Psoas muscle (tissue), 8 donors: ENCODE data around the gene TEDC2. TPM values are rescaled to one million over a fixed set of nuclear protein-coding genes. Genes with fewer than 3 reads are reported as not detected.
"Not testable (repeated sequence)": the region's sequence is repeated elsewhere in the genome, so short reads cannot be mapped to it uniquely, and the experiment has no call there.

Source experiments
- ATAC-seq, 4 donors: fragments of 200-7000 bp; cut with Tn5 transposase; one replicate each; pipeline ENCODE4 v1.9.1; 2020; ENCODE audit warnings: moderate library complexity in 3 of 4, mild to moderate bottlenecking in 2 of 4
- DNase-seq, 2 donors: peaks; one replicate each; pipeline ENCODE4 v3.0.0-alpha.2; 2020
- H3K27ac ChIP-seq: fragments of 200-600 bp; one replicate; pipeline ENCODE4 v1.8.0; 2022
- H3K27me3 ChIP-seq, 3 donors: fragments of 200-600 bp in 1 of 3; one replicate each; pipeline versions ENCODE4 v1.6.1 to v1.8.0; 2013 to 2022; ENCODE audit warnings: low read length in 2 of 3, mild to moderate bottlenecking in 2 of 3, moderate library complexity in 1 of 3; ENCODE audit not compliant: insufficient read depth in 3 of 3
- H3K36me3 ChIP-seq, 2 donors: fragments of 200-600 bp in 1 of 2; one replicate each; pipeline versions ENCODE4 v1.6.1 to v1.8.0; 2013 to 2022; ENCODE audit warnings: low read depth in 1 of 2, mild to moderate bottlenecking in 1 of 2, moderate library complexity in 1 of 2; ENCODE audit not compliant: insufficient read depth in 1 of 2
- H3K4me1 ChIP-seq: fragments of 200-600 bp; one replicate; pipeline ENCODE4 v1.8.0; 2022
- H3K4me3 ChIP-seq: fragments of 200-600 bp; one replicate; pipeline ENCODE4 v1.8.0; 2022; ENCODE audit warnings: mild to moderate bottlenecking
- H3K9me3 ChIP-seq: fragments of 200-600 bp; one replicate; pipeline ENCODE4 v1.8.0; 2022
- WGBS, 3 donors: extraction: QIAGEN DNeasy Blood & Tissue Kit; methylation state at CpG; one replicate each; pipeline versions ENCODE4 v1.1.6 to v1.1.7; 2013; 5-methylcytosine and 5-hydroxymethylcytosine counted together
- intact Hi-C, 2 donors: fragments of 100-400 bp; cut with DNase I; formaldehyde crosslinking; loops; one replicate each; pipeline versions ENCODE4 v1.11.0 to v1.14.2; 2022
- polyA plus RNA-seq, 3 donors: library from polyadenylated mRNA; stranded (reverse); fragments of 200-250 nt; gene quantifications; one replicate each; pipeline ENCODE4 v1.2.3, GENCODE V29; 2013
- total RNA-seq, 4 donors: library from RNA; stranded (reverse); fragmentation: NEBNext Ultra II Directional in 2 of 4; extraction: Animal tissue kit (Norgen Biotek cat#: 25700) in 2 of 4; gene quantifications; one replicate each; pipeline versions ENCODE4 v1.2.1 to v1.2.4, GENCODE V29; 2021 to 2023
- TF ChIP-seq, protein P1 (sequence below): fragments of 200-600 bp; IDR thresholded peaks from one replicate; pipeline ENCODE4 v1.8.0; 2022; ENCODE audit warnings: antibody characterized with exemption
- donor health status: healthy with polysubstance abuse.
- donor health status: DM: no; HTN: no; CAD: no; lungs with moderate emphysema.
- donor health status: Bipolar disorder and iron deficiency.
- donor health status: healthy.
- donor health status: DM: yes; HTN: yes; CAD: no.
- donor health status: DM: no; HTN: no; CAD: no.
- donor health status: DM: no; HTN: no; CAD: no.
- donor health status: DM: yes; HTN: yes; CAD: no.

TEDC2 gene
- total and polyA plus RNA-seq, 7 donors, result 0.25 to 3.0 (median 0.61) TPM

DNA sequence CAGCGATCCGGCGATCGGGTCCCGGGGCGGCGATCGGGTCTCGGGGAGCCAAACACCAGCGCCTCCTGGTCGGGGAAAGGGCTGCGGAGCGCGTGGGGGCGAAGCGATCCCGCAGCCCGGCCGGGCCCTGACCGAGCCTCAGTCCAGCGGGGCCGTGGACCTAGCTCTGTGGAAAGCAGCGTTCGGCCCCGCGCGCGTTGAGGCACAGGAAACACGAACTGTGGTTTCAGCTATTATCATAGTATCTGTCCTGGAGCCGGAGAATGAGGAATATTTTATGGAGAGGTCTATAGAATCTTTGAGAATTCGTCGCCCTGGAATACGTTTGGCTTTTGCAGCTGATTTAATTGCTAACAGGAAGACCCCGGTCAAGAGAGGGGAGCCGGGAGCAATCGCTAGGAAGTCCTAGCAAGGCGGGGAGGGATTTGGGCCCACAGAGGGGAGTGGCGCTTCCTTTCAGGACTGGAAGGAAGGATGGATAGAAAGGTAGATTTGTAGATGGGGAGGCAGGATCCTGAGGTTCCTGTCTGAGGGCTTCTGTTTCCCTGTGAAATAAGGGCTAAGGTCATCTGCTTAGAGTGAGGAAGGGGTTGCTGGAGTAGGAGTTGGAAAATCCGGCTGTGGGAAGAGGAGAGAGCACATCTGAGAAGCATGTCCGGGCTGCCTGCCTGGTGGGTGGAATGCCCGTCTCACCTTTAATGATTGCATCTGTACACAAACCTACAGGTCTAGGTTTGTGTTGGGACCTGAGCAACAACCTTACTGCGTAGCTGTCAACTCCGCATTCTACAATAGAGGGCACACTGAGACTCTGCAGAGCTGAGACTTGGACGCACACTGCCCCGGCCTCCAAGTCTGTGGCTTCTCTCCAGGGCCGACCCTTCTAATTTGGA lies 29.9 kb upstream of the TEDC2 start:
- H3K9me3 ChIP-seq, result no peaks in the 10 kb centered on the region
- H3K36me3 ChIP-seq, result peaks cover 0 to 13% of the 10 kb centered on the region in 2 donors
- peak overlapping the region; percentile 85 for H3K4me3 ChIP-seq
- peak in 1 of 4 donors; percentile 16 for ATAC-seq
- peak in 1 of 2 donors; percentile 60 for DNase-seq
- 9 to 12% (median 11%) methylated on average over 43 to 46 of the region's 46 CpGs for WGBS, 3 donors
- H3K27me3 ChIP-seq, result no peaks in the 10 kb centered on the region
- intact Hi-C loops, result loop anchor here (5.0 kb wide), 2 partner anchors 72 to 88 kb away; partner anchors contain the start of gene ABCA3 (in 2 of the 2)
- H3K4me1 ChIP-seq, result peaks cover 8% of the 10 kb centered on the region
- peak overlapping the region; percentile 65 for H3K27ac ChIP-seq
- TF ChIP-seq, protein P1, sequence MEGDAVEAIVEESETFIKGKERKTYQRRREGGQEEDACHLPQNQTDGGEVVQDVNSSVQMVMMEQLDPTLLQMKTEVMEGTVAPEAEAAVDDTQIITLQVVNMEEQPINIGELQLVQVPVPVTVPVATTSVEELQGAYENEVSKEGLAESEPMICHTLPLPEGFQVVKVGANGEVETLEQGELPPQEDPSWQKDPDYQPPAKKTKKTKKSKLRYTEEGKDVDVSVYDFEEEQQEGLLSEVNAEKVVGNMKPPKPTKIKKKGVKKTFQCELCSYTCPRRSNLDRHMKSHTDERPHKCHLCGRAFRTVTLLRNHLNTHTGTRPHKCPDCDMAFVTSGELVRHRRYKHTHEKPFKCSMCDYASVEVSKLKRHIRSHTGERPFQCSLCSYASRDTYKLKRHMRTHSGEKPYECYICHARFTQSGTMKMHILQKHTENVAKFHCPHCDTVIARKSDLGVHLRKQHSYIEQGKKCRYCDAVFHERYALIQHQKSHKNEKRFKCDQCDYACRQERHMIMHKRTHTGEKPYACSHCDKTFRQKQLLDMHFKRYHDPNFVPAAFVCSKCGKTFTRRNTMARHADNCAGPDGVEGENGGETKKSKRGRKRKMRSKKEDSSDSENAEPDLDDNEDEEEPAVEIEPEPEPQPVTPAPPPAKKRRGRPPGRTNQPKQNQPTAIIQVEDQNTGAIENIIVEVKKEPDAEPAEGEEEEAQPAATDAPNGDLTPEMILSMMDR, result no peak

DNA sequence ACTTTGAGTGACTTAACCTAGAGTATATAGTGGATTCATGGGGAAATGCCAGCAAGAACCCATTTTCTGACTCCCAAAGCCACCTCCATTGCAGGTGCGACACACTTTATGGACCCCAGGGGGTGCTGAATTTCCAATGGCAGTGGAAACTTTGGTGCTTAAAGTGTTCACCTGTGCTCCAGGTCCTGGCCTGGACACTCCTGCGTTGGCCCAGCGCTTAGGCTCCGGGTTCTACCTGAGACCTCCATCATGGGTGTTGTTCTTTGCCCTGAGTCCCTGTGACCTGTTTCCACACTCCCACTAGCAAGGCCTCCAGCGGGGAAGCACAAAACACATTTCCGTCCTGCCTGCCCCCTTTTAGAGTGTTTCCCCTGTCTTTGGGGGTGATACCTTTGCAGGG lies 27.6 kb upstream of the TEDC2 start:
- H3K9me3 ChIP-seq, result no peaks in the 10 kb centered on the region
- intact Hi-C loops, result no loop called here
- no peak overlapping the region for H3K27ac ChIP-seq
- DNase-seq (no peak), ATAC-seq (no peak)
- H3K27me3 ChIP-seq, result no peaks in the 10 kb centered on the region
- TF ChIP-seq, protein P1, result no peak
- peaks cover 8% of the 10 kb centered on the region for H3K4me1 ChIP-seq
- H3K36me3 ChIP-seq, result peaks cover 0 to 26% of the 10 kb centered on the region in 2 donors
- H3K4me3 ChIP-seq, result no peak overlapping the region
- 95 to 97% (median 96%) methylated on average over 6 of the region's 6 CpGs for WGBS, 3 donors

DNA sequence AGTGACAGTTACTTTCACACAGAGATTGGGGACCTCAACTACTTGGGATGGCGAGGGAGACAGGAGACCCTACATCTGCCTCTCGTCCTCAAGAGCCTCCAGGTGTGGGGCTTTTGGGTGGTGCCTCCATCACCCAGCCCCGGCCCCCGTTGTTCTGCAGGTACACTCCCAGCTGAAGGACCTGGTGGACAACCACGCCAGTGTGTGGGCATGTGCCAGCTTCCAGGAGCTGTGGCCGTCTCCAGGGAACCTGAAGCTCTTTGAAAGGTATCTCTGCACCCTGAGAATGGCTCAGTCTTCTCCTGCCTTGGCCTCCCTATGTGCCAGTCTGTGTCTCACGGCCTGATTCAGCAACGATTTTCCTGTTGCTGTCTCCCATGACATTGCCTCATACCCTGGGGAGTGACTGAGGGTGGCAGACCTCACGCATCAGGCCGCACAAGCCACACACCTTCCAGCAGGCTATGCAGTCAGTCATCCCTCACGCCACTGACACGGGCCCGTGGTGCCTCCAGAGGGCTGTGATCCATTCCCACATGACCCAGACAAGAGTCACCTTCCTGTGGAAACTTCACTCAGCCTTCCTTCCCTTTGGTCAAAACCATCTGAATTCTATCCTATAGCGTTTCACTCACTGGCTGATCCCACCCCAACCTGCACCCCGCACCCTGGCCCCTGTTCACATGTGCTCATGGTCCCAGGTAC lies 27.0 kb upstream of the TEDC2 start:
- 96 to 99% (median 96%) methylated on average over 15 of the region's 15 CpGs for WGBS, 3 donors
- peaks cover 0 to 33% of the 10 kb centered on the region in 2 donors for H3K36me3 ChIP-seq
- no peaks in the 10 kb centered on the region for H3K9me3 ChIP-seq
- no peak overlapping the region for H3K4me3 ChIP-seq
- DNase-seq, result no peak
- intact Hi-C loops, result no loop called here
- H3K27ac ChIP-seq, result no peak overlapping the region
- H3K4me1 ChIP-seq, result peaks cover 8% of the 10 kb centered on the region
- TF ChIP-seq, protein P1, result no peak
- ATAC-seq, result no peak
- H3K27me3 ChIP-seq, result no peaks in the 10 kb centered on the region

DNA sequence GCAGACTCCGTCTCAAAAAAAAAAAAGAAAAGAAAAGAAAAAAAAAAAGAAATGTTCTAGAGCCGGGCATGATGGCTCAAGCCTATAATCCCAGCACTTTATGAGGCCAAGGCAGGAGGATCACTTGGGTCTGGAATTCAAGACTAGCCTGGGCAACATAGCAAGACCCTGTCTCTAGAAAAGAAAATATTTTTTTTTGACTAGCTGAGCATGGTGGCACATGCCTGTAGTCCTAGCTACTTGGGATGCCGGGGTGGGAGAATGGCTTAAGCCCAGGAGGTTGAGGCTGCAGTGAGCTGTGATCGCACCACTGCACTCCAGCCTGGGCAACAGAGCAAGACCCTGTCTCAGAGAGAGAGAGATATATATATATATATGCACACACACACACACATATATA lies 24.7 kb upstream of the TEDC2 start:
- H3K27ac ChIP-seq, ATAC-seq, intact Hi-C loops, H3K4me3 ChIP-seq, H3K27me3 ChIP-seq, DNase-seq, H3K4me1 ChIP-seq, H3K9me3 ChIP-seq: not testable (repeated sequence)
- 98 to 99% (median 98%) methylated on average over 3 to 4 of the region's 4 CpGs for WGBS, 3 donors
- peaks cover 0 to 36% of the 10 kb centered on the region in 2 donors for H3K36me3 ChIP-seq

DNA sequence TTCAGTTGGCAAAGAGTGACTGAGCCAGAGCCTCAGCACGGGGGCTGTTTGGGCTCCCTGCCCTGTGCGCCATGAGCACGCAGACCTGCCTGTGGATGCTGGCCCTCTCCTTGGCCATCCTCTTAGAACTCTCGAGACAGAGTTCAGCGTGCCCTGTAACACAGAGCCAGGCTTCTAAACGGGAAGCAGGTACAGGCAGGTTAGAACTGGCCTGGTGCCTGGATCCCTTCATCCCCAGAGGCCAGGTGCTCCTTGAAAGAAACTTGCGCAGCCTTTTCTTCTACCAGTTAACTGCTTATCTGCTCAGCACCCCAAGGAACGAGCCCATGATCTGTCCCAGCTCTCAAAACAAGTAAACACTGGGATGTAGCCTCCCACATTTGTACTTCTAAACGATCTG lies 23.8 kb upstream of the TEDC2 start:
- H3K4me1 ChIP-seq, result no peaks in the 10 kb centered on the region
- H3K36me3 ChIP-seq, result peaks cover 0 to 36% of the 10 kb centered on the region in 2 donors
- TF ChIP-seq, protein P1, result no peak
- ATAC-seq, result no peak
- no peaks in the 10 kb centered on the region for H3K9me3 ChIP-seq
- H3K4me3 ChIP-seq, result no peak overlapping the region
- no peak for DNase-seq
- no peaks in the 10 kb centered on the region for H3K27me3 ChIP-seq
- intact Hi-C loops, result no loop called here
- WGBS, 3 donors, result 92 to 93% (median 93%) methylated on average over 9 of the region's 9 CpGs
- H3K27ac ChIP-seq, result no peak overlapping the region
